Neural cell (in vitro differentiated cells): ENCODE measurements around the gene CD2BP2.

Source experiments
- EZH2 ChIP-seq: fragments of 200-600, 300-800 bp; shearing (Covaris generic), sonication (generic); IDR thresholded peaks from 2 replicates; pipeline ENCODE4 v1.6.1; 2014; ENCODE audit warnings: antibody characterized with exemption, low read length, borderline replicate concordance, mild to moderate bottlenecking; ENCODE audit not compliant: insufficient read depth, poor library complexity, severe bottlenecking
- TF ChIP-seq, protein P1 (sequence below): fragments of 450-650 bp; IDR thresholded peaks from 2 replicates; pipeline ENCODE4 v1.5.1; 2014; ENCODE audit warnings: antibody characterized with exemption, mild to moderate bottlenecking, moderate library complexity; ENCODE audit not compliant: poor library complexity, severe bottlenecking

DNA sequence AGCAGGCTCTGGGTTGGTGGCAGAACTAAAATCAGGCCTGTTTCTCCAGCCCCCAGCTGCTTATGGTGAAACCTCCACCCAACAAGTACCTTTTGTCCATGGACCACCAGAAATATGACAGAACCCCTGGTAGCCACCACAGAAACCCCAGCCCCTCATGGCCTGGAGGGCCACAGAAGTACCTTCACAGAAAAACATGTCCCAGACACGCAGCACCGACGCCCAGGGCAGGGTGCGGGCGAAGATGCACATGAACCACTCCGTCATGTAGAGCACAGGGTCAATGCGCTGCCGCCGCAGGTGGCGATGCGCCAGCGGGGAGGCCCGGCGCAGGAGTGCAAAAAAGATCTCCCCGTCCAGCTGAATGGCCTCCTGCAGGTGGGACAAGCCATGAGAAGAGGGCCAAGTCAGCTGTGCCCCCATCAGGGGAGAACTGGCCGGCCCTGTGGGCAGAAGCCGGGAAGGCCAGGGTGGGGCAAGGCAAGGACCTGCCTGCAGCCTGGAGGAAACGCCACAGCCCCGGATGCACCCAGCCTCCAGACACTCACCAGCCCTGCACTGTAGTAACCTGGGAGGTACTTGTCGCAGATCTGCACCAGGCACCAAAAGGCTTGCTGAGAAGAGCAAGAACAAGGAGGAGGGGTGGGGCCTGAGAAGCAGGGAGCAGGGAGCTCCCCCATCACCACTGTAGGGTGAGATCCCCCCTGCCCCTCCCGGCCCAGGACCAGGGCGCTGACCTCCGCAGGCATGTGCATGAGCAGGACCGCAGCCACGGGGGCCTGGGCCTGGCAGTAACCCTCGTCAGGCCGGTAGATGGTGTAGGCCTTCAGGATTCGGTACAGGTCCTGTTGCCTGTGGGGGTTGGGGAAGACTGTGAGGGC, 4.1 kb upstream of the CD2BP2 start:
- TF ChIP-seq, protein P1, sequence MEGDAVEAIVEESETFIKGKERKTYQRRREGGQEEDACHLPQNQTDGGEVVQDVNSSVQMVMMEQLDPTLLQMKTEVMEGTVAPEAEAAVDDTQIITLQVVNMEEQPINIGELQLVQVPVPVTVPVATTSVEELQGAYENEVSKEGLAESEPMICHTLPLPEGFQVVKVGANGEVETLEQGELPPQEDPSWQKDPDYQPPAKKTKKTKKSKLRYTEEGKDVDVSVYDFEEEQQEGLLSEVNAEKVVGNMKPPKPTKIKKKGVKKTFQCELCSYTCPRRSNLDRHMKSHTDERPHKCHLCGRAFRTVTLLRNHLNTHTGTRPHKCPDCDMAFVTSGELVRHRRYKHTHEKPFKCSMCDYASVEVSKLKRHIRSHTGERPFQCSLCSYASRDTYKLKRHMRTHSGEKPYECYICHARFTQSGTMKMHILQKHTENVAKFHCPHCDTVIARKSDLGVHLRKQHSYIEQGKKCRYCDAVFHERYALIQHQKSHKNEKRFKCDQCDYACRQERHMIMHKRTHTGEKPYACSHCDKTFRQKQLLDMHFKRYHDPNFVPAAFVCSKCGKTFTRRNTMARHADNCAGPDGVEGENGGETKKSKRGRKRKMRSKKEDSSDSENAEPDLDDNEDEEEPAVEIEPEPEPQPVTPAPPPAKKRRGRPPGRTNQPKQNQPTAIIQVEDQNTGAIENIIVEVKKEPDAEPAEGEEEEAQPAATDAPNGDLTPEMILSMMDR, result no peak
- no peak for TF ChIP-seq EZH2
